ENCODE data around the gene MRE11. TPM values are rescaled to one million over a fixed set of nuclear protein-coding genes. Genes with fewer than 3 reads are reported as not detected.
"Not testable (repeated sequence)": the region's sequence is repeated elsewhere in the genome, so short reads cannot be mapped to it uniquely, and the experiment has no call there.

MRE11 gene
- total RNA-seq, result 40.7 TPM

DNA sequence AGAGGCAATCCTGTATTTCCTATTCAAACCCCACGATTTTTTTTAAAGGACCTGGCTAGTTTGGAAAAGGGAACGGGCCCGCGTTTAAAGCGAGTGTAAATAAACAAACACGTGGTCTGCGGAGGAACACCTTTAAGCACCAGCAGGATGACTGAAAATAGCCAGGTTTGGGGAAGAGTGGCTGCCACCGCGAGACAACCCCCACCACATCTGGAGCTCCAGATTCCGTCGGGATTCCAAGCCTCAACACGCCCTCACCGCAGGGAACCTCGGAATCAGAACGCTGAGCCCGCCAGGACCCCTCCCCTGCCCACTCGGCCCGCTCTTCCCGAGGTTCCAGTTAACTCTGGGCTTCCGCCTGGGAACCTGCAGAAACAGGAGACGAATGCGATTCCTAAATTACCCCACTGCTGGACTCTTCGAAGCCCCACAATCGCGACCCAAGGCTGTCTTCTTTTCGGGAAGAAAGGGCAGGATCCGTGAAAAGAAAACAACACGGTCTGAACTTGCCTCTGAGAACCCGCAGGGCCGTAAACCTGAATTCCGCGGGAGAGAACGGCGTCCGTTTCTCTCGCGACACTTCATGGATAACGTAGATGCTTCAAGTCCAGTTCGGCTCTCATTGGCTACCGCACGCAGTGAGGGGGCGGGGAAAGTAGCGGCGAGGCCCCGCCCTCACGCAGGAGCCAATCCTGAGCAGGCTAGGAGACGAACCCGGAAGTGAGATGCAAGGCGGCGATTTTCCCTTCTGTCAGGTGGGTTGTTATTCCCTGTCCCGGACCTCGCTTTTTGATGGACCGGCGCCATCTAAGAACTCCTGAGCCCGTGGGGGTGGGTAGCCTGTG is at the start of gene MRE11, which contains the start of gene ANKRD49:
Gene MRE11, minus strand, starts transcription at position 564 of the 845 bp plus-strand sequence. CDS start 1,043 bp downstream, outside the sequence.
Gene ANKRD49, plus strand, starts transcription at position 704 of the 845 bp plus-strand sequence. CDS start 2,710 bp downstream, outside the sequence.
- peak; percentile 99 for DNase-seq

DNA sequence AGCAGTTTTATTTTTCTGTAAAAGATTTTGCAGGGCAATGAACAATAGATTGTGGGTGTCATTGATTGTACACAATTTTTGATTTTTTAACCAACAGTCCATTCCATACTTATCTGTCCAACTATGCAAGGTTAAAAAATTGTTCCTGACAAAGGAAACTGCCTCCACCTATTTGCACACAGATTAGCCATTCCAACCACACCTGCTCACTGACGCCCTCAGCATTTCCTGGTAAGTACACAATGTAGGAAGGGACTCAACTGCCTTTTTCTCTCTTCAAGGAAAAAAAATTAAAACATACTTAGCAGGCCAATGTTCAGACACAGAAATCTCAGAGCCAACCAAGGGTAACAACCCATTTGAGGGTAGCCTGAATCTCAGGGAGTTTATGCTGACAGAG is 45.8 kb upstream of the MRE11 start:
- DNase-seq, result no peak

DNA sequence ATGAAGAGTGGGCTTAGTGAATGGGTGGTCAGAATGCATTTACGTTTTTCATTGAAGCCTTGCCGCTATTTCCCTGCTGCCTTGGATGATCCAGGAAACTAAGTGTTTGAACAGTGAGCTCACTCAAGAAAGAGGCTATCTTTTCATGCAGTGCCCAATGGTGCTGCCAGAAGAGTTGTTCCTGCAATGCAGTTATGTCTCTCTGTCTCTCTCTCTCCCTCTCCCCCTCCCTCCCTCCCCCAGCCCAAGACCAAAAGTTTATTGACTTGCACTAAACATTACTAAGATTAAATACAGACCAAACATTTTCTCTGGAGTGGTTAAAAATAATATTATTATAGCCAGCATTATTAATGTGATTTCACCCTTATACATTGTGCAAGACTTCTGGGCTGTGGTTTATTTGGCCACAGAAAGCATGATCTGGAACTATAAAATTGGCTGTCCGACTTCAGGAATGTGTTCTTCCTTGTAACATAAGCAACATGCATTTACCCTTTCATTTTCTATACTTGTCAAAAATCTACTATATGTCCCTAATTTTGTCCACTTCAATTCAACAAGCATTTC is 43.5 kb upstream of the MRE11 start:
- DNase-seq, result no peak

DNA sequence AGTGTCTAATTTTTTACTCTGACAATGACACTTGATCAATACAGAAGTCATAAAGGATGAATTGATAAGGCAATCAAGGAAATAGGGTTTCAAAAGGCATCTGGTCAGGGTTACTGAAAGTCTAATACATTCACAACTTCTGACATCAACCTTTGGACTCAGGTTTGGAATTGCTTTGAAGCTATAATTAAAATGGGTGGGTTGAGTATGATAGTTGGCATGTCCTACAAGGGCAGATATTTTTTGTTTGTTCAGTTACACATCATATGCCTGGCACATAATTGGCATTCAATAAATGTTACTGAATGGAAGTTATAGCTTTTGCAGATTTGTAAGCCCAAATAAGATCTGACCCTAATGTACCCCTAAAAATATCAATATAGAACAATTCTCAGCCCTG is 42.7 kb upstream of the MRE11 start:
- DNase-seq, result no peak

DNA sequence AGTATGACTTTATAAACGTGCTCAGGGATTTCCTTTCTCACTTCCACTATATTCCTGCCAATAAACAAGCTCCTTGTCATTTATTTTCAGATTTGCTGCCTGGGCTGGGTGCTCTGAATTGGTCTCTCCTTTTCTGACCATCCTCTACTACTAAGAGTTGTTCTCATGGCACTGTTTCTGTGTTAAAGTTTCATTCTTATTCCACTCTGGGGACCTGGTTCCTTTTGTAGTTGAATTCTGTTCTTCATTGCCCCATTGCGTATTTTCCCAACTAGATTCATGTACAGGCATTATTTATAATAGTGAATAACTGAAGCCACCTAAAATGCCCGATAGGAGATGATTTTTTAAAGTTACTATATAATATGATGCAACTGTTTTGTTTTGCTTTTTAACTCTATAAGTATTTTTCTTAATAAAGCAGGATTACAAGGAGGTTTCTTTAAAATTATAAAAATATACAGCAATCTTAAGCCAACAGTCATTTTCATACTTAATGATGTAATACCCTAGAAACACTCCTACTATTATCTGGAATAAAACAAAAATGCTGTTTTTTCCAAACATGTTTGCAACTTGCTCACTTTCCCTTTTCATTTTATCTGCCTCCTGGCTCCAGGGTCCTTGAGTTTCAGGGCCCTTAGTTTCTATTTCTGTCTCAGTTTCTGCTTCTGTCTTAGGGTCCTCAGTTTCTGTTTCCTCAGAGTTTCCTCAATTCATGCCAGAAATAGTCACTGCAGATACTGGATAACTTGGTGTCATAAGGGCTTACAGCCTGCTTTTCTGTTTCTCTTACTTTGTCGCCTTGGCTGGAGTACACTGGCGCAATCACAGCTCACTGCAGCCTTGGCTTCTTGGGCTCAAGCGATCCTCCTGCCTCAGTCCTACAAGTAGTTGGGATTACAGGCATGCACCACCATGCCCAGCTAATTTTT is 40.3 kb upstream of the MRE11 start:
- no peak for DNase-seq

DNA sequence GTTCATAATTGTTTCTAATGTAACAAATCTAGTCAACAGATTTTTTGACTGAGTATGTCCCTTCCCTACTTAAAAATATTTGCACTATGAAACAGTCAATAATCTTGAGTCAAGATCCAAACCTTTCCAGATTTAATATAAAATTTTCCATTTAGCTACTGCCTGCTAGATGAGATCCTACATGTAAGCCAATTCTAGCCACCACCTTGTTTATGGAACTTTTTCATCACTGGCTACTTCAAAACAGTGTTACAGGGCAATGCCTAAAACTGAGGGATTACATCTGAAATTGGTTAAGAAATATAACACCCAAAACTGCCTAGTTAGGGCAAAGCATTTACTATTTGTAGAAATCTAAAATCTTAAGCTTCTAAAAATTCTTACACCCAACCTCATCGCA is 39.6 kb upstream of the MRE11 start:
- DNase-seq, result no peak

DNA sequence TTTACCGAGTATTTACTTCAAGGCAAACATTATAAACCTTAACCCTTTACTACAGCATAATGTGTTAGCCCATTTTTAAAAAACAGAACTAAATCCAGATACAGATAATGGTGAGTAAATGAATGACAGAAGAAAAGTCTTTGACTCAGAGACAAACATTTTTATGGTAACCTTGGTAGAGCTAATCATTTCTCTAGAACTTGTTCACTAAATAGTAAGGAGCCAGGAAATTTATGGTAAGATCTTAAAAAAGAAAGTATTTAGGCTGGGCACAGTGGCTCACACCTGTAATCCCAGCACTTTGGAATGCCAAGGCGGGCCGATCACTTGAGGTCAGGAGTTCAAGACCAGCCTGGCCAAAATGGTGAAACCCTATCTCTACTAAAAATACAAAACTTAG is 38.6 kb upstream of the MRE11 start:
- DNase-seq, result no peak

DNA sequence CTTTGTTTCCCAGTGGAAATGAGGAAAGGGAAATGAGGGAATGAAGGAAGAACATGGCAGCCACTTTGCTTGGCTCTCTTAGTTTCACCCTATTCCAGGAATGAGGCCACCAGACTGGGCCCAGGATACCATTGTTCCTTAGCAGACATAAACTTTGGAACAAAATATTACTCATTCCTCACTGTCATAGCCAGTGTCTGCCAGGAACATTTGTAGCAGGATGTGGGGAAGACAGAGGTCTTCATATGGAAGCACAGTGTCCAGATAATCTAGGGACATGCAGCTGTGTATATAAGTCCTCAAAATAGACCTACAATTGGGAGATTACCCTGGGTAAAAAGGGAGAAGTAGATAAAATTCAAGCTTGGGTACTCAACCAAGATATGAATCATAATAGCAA is 34.9 kb upstream of the MRE11 start:
- DNase-seq, result no peak

DNA sequence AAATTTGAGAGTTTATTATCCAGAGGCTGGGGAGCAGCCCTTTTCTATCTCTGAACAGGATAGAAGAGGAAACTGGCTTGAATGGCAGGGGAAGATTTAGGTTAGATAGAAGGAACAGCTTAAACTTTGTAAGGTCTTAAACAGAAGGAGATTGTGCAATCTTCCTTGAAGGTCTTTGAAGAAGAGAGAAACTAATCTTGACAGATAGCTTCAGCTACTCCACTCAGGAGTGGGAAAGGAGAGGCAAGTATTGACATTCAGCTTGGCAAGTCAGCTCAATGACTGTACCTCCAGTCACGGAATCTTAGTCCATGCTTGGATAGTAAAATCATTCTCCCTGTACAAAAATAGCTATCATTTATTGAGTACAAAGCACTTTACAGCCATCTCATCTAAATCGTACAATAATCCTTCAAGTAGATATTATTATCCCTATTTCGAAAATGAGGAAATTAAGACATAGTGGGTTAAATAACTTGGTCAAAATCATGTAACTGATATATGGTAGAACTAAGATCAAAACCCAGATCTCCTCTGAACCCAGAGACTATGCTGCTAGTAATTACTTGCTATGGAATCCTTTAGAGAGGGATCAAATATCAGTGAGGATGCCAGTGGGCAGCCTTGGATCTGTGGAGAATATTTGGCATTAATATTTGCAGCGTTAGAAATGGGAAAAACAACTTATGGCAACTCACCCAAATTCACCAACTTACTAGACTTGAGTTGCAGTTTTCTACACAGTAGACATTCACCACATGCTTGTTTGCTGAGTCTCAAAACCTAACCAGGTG is 33.2 kb upstream of the MRE11 start:
- DNase-seq, result no peak

DNA sequence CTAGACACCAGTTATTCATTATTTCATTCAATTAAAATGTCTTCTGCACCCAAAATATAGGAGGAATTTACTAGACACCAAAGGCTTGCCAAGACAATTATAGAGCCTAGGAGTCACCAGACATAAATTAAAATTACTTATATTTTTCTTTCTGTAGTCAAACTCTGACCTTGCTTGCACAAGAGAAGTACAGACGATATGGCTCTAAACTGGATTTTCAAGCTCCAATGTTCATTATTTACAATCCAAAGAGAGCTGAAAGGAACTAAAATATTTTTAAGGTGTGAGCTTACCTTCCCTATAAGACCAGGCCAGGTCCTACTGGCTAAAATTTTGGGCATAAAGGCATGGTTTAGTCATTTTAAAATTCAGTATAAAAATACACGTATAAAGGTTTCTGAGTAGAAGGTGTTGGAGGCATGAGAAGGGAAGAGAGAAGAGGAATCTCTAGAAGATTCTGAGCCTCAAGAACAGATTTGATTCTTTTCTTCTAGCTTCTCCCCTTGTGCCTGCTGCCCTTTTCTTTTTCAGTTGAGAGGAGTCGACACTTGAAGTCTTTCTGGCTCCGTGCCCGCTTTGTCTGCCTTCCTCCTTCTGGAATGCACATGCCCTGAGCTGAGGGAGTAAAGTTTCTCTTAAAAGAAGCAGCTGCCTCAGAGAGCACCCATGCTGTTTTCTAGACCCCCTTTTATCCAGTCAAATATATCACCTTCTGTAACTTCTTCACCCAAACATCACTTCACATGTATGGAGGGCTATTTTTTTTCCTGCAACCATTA is 32.1 kb upstream of the MRE11 start:
- DNase-seq, result peak; percentile 88

DNA sequence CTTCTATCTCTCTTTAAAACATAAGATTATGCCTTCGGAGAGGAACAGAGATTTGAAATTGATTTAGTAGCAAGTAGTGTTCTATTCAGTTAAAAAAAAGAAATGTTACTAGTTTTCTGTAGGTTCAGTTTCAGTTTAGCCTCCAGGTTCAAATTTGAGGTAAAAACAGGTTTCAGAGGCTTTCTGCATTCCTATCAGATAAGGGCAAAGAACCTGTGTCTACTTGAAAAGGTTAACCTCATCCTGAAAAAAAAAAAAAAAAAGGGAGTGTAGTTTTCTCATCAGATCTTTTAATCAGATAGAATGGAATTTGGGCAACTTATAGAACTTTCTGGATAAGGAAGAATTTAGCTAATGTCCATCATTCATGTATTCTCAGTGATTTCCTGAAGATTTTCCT is 30.7 kb upstream of the MRE11 start:
- no peak for DNase-seq

DNA sequence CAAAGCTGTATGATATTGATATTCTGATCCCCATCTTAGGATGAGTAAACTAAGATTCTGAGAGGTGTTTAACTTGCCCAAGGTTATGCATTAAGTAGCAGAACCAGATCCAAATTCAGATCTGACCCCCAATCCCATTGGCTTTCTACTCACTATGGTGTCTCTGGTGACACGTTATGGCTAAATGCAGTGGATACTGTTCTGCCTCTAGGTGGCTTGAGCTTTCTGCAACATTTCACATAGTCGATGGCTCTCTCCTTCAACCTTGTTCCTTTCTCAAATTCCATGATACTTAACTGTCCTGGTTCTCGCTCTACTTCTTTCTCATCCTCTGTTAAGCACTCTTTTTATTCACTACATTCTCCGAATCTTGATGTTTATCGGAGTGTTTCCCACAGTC is 28.0 kb upstream of the MRE11 start:
- DNase-seq, result no peak

DNA sequence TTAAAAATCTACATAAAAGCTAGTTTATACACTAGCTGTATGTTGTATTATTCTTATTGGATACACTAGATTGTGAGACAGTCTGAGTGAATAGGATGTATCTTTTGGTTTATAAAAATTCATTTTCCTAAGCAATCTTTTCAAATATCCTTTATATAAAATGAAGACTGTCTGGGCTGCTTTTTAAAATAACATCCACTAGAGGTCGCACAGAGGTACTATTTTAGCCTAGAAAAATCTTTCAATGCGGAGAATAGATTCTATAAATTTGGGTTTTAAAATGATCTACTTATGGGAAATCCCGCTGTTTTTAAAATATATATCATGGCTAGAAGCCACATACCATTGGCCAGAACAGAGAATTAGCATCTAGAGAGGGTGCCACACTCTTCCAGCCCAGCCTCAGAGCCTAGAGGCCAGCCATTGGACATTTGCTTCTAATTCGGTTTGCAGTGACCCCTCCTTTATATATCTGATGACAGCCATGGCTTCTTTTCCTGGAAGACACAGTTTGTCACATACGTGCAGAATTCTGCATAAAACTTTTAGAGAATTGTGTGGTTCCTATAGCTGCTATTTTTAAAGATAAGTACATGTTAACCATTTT is 25.9 kb upstream of the MRE11 start:
- peak; percentile 71 for DNase-seq

DNA sequence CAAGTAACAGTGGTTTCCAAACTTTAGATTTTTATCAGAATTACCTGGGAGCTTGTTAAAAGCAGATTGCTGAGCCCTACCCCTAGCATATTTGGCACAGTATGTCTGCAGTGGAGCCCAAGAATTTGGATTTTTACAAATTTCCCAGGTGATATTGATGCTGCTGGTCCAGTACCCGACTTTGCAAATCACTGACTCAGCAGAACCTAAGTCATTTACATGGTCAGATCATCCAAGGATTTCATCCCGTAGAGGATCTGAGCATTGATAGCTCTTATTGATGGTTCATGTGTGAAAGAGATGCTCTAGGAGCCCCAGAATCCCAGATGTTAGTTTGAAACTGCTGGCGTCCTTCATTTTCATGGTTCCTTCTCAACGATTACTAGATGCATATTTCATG is 24.7 kb upstream of the MRE11 start:
- DNase-seq, result no peak

DNA sequence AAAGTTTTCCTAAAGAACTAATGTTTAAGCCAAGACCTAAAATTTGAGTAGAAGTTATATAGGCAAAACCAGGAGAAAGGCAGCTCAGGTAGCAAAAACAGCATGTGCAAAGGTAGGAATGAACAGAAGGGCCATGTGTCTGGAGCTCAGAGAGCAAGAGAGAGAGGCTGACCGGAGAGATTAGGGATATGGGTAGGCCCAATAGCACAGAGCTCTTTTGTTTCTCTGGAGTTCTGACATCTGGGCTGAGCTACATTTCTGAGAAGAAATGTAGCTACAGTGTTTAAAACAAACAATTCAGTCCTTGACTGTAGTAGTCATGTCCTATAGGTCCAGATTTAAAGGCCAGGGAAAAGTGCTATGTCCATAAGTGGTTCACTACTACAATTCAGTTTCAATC is 23.1 kb upstream of the MRE11 start:
- no peak for DNase-seq

DNA sequence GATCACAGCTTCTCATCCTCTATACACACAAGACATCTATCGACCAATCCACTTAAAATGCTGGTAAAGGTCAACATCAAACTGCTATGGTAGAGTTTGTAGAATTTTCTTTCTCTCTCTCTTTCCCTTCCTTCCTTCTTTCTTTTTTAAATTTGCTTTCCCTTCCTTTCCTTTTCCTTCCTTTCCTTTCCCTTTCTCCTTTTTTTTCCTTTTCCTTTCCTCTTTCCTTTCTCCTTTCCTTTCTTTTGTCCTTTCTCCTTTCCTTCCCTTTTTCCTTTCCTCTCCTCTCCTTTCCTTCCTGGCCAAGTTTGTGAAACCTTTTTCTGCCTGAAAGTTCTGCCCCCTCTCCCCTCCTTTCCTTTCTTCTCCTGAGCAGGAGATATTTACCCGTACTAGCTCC is 21.8 kb upstream of the MRE11 start:
- DNase-seq, result no peak

DNA sequence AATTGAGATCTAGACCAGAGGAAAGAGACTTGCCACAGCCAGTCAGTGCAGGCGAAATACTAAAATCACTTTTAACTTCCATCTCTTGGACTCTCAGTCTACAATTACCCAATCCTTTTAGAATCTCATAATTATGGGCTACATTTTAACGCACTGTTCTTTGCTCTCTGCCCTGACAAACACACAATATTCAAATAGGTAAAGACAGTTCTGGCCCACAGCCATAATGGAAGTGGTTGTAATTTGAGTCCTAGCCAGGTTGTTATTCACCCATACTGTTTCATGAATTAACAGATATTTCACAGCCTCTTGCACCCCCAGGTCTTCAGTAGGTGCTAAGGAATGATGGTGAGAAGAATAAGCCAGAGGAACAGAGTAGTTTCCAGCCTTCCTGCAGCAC is 19.4 kb upstream of the MRE11 start:
- no peak for DNase-seq

DNA sequence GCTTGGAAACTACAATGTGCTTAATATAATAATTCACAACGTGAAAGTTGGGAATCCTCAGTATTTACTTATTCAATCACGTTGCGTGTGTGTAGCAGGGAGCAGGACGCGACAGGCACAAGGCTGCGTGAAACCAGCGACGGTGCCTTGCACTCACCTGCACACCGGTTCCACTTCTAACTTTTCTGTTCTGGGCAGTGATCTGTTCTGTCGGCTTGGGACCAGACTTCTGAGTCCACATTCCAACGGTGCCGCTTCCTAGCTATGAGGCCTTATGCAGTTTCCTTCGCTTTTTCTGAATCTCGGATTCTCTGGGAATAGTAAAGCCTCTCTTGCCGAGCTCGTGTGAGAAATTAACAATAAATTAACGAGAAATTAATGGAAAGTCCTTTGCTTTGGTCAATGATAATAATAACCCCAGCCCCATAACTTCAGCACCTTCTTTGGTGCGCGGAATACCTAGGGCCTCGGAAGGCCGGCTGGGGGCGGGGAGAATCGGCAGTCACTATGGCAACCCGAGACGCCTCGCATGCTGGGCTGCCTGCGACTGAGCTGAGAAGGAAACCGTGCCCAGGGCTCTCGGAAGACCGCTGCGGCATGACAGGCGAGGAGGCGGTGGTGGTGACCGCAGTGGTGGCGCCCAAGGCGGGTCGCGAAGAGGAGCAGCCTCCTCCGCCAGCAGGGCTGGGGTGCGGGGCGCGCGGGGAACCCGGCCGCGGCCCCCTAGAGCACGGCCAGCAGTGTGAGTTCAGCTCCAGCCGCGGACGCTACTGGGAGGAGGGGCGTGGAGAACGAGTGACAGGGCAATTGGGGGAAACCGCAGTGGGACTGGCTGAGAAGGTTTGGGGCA is 18.5 kb upstream of the MRE11 start, which contains the start of gene C11orf97:
Gene C11orf97, plus strand, starts transcription at position 530 of the 850 bp plus-strand sequence. Its CDS starts 68 bp downstream, at position 598.
- DNase-seq, result peak; percentile 66

DNA sequence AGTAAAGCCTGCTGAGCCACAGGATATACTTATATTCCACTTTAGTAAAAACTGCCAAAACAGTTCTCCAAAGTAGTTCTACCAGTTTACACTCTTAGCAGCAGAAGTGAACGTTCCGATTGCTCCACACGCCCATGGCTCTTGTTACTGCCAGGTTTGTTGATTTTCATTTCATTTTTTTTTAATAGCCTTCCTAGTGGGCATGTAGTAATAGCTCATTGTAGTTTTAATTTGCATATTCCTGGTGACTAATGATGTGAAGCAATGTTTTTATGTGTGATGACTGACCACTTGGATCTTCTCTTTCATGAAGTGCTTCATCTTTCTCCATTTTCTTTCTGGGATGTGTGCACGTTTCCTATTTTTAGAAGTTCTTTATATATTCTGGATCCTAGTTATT is 13.8 kb upstream of the MRE11 start:
- no peak for DNase-seq

DNA sequence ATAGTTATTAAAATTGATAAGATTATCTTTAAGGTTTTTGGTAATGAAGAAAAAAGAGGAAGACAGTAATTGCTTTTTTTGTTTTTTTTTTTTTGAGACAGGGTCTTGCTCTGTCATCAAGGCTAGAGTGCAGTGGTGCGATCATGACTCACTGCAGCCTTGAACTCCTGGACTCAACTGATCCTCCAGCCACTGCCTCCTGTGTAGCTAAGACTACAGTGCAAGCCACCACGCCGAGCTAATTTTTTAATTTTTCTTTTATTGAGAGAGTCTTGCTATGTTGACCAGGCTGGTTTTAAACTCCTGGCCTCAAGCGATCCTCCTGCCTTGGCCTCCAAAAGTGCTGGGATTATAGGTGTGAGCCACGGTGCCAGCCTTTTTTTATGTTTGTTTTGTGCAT is 12.9 kb upstream of the MRE11 start:
- not testable (repeated sequence) for DNase-seq
